Embryonic facial prominence (tissue), 1 donor: Measurements from ENCODE around the gene BICC1.
"Not testable (repeated sequence)": the region's sequence is repeated elsewhere in the genome, so short reads cannot be mapped to it uniquely, and the experiment has no call there.

Experiments used
- DNase-seq: peaks from one replicate; pipeline ENCODE4 v3.0.0-alpha.2; 2016; ENCODE audit errors: extremely low spot score

Gene BICC1

DNA sequence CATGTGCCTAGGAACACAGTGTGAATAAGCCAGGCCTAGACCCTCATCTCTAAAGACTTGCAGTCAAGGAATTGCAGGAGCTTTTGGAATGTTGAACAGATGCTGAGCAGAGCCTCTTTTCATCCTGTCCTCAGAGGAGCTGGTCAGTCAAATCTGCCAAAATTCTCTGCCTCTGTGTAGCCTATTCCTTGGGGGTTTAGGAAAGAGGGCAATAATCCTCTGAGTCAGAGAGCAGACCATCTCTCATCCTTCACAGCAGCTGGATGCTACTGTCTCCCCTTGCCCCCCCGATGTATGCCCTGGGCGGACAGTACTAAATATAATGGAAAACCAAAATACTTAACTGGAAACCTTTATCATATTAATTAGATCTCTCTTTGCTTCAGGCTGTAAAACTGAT lies 52.6 kb downstream of the BICC1 start:
- no peak for DNase-seq

DNA sequence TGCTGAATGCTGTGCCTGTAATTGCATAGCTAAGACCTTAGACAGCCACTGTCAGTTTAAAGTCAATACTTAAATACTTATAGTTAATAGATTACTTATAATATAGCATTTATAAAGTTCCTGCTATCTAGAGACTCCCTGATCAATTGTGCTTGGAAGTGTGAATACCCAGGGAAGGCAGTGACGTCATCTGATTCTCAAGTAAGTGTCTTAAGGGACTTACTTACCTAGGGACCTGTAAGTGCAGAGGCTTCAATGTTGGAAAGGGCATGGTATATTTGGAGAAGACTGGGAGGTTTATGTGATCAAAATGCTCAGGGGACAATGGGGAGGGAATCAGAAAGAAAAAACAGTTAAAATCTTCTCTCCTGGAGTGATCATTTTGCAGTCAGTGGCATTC lies 55.0 kb downstream of the BICC1 start:
- no peak for DNase-seq

DNA sequence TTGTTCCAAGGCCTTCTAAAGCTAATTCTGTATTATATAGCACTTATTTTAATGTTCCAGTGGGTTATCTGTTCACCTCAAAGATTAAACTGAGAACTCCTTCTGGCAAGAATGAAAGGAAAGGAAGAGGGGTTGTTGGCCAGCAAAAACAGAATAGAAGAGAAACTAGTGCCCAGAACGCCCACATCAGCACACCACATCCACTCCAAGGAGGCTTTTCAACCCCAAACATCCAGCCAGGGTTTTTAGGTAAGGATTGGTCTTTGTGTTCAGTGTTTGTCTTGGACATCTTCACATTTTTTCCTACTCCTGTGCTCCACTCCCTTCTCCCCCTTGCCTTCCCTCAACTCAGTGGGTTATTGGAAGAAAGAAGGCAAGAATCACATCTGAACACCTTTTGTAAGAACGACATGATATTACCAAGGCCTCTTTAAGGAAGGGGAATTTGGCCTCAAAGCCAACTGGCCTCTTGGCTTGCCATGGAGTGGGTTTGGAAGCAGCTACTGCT lies 55.8 kb downstream of the BICC1 start:
- no peak for DNase-seq

DNA sequence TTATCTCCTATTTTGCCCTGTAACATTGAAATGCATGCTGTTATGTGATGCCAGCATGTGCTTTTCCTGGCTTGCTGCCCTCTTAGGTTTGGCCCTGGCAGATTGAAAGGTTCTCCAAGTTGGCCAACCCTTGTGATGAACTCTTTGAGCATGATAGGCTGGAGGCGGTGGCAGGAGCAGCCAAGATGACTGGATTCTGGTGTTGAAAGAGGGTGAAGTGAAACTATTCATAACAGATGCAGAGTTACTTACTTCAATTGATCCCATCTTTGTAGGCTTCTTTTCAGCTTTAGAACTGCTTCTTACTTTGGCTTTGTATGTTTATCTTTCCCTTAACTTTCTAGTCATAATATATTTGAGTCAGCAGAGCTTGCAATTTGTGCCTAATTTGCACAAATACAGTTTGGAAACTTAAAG lies 57.6 kb downstream of the BICC1 start:
- no peak for DNase-seq

DNA sequence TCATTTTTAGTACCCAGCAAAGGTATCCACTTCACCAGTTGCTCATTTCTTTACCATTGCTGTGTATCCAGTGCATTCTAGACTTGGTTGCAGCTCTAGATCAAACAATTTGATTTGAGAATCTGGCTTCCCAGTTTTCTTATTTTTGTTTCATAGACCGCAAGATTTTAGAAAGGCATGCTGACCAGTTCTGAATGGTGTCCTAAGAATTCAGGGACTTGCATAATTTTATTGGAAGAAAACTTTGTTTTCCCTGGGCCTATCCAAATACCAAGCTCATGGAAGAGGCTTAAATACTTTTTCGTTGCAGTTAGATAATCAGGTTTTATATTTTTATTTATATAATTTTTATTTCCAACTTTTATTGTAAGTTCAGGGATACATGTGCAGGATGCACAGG lies 58.3 kb downstream of the BICC1 start:
- no peak for DNase-seq

DNA sequence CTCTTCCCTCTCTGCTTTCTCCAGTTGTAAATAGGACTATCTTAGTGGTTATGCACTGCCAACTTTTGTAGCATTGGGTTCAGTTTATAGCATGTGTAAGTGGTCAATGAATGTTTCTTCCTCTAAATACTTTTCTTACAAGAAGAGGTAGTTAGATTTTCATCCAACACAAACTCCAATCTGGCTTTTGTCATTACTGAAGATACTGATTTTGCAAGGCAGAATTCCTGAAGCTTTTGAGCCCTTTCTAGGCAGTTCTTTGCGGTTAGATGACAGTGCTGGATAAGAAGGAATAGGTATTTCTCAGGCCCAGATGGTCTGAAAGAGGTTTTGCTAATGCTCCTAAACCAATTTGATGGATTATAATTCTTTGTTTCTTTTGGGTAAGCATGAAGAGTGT lies 60.5 kb downstream of the BICC1 start:
- no peak for DNase-seq

DNA sequence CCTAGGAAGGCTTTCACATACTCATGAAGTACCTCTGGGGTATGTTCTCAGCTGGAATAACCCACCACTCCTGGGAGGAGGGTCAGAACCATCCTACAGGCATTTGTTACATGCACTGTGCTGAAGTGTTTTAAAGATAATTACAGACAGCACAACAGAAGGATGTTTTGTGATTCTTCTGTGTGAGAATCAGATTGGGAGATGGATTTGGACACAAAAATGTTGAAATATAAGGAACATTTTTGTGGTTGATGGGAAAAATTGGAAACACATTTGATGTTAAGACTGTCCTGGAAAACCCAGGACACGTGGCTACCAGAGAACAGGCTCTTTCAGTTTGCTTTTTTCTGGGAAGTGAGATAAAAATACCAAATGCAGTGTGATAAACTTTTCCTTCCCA lies 61.4 kb downstream of the BICC1 start:
- peak; percentile 27 for DNase-seq

DNA sequence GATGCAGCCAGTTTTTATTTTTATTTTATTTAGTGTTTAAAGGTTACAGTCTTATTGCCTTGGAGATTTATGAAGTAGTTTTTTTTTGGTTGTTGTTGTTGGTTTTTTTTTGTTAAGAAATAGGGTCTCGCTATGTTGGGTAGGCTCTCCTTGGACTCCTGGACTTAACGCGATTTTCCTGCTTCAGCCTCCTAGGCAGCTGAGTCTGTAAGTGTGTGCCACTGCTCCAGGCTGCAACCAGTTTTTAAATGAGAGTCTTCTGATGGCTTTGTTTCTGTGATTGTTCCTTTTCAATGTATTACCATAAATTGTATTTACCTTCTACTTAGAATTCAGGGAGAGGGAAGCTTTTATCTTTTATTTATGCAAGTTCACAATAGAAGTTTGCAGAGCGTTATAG lies 62.8 kb downstream of the BICC1 start:
- no peak for DNase-seq

DNA sequence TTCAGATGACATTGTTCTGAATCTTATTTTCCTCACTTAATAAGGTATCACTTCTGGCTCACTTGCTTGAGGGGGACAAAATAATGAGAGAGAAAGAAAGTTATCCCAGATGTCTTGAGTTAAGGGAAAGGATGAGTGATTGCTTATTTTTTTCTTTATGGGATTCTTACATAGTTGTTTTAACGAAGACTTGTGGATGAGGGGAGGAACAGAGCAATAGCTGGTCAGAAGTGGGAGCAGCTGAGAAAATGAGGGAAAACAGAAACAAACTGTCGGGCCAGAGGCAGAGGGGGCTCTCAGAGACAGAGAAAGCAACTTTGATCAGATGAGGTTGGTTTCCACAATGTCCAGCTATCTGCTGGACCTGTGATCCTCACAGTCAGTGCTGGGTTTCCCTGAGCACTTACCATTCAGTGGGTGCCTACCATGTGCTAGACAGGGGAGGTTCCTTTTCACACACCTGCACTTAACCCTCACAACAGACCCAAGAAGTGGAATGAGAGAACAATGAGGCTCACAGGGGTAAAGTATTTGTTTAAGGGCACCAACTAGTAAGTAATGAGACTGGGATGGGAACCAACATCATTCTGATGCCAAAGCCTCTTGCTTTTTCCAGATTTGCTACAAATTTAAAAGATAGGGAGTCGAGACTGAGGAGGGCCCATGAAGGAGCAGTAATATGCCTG lies 64.2 kb downstream of the BICC1 start:
- DNase-seq: no peak

DNA sequence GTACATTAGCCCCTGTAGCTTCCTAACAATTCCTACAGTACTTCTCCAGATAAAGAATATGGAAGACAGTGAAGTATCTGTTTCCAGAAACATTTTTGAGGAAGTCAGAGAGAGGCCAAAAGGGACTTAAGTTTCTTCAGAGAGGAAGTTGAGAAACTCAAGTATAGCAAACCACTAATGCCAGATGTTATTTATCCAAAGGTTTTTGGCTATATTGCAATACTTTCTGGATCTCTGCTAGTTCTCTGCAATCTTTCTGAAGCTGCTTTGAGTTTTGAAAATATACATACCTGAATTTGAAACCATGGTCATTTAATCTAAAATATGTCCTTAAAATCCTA lies 64.7 kb downstream of the BICC1 start:
- DNase-seq: peak; percentile 56

DNA sequence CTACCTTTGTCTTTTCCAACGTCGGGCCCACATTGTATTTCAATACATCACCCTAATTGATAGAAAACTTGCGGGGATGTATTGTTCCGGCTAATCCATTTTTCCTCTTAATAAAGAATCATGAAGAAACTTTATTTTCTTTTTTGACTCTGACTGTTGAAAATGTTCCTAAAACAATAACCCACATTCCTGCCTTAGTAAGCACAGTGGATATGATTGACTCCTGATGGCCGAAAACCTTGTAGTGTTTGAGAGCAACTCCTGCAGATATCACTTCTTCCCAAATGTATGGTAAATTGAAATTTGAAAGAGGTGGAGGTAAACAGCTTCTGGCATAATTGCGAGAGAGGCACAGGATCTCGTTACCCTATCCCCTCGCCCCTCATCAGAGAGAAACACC lies 65.7 kb downstream of the BICC1 start:
- no peak for DNase-seq

DNA sequence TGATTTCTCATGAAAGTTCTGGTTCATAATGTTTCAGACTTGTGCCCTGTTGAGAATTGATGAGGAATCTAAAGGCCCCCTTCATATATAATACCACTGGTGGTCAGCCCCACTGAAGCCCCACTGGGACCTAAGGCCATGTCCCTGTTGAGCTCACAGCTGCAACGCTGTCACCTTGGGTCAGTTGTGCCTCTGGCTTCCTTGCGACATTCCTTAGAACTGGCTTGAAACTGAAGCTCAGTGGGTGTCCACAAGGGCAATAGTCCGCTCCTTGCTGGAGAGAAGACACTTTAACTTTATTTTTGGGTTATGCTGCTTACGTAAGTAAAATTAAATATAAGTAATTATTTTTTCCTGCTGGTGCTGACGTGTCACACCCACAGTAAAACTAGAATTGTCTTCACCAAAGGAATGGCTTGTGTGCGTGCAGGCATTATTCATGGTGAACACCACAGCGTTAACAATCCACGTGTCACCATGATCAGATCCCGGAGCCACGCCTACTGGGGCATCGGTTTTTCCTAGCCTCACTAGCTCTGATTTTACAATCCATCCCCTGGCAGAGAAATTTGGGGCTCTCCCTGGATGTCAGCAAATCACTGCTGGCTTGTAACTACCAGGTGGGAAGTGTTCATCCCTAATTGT lies 66.5 kb downstream of the BICC1 start:
- no peak for DNase-seq

DNA sequence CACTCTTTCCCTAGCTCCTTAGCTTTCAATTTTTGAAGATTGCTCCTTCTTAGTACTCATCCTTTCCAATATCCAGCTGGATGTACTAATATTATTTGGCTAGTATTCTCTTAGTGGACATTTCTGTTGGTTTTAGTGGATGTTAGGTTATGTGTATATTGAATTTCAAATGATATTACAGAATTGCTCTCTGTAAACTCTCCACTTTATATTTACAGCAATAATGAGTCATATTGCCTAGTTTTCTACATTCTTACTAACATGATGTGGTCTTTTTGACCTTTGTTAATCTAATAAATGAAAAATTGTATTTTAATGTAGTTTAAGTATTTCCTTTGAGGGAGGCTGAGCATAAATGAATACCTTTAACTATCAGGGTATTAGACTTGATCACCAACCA lies 69.4 kb downstream of the BICC1 start:
- no peak for DNase-seq

DNA sequence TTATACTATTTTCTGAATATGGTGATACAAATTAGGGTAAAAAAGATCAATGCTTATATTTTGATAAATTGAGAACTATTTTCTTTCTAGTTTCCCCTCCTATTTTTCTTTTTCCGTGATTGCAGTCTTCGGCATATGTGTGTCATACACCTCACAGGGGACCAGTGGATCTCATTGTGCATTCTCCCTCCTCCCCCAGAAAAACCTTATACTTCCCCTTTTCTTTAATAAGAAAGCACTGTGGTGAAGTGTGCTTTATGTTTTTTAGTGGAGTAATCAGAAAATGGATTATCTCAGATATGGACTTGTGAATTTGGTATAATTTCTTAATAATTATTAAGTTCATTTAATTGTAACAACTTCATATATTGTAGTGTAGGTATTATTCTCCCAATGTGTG lies 72.8 kb downstream of the BICC1 start:
- DNase-seq: no peak

DNA sequence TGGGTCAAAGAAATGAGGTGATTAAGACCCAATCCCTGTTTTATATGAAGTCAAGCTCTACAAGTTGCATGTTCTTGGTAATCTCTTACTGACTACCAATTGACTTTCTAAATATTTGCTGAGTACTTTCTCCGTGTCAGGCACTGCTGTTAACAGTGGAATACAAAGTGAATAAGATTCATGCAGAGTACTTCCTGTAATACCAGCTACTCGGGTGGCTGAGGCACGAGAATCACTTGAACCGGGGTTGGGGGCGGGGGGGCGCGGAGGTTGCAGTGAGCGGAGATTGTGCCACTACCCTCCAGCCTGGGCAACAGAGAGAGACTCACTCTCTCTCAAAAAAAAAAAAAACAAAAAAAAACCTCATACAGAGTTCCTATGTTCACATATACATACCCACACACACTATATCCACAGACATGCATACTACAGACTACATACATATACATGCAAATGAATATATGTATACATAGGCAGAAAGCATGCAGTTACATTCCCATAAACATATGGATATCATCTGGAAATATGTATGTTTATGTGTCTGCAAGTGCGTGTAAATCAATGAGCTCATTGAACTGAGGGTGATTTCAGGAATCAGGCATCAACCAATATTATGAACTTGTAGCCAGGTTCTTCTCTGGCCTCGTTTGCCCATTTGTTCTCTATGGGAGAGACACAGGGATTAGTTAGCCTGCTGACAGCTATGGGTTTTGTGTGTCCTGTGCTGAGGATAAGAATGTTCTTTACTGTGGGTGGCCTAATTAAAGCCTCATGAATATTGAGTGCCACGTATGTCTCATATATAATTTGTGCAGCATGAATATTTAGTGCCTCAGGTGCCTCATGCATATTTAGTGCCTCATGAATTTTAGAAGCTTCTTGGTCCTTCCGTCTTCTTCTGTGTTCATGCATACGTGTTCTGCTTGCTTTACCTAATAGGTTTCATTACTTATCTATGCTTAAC lies 73.9 kb downstream of the BICC1 start:
- no peak for DNase-seq

DNA sequence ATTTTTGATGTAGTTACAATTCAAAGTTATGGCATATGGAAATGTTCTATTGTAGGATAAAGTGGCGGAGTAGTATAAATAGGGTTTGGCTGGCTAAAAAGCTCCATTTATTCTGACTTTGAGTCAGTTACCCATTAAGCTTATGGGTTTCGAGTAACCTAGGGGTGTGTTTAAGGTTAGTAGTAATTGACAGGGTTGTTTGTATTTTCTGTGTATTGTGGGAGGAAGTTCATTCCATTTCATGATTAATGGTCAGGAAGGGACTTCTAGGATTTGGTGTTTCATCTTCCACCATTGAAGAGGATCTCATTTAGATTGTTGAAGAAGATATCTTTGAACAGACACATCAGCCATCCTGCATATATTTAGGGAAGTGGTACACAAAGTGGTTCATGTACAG lies 75.0 kb downstream of the BICC1 start:
- no peak for DNase-seq

DNA sequence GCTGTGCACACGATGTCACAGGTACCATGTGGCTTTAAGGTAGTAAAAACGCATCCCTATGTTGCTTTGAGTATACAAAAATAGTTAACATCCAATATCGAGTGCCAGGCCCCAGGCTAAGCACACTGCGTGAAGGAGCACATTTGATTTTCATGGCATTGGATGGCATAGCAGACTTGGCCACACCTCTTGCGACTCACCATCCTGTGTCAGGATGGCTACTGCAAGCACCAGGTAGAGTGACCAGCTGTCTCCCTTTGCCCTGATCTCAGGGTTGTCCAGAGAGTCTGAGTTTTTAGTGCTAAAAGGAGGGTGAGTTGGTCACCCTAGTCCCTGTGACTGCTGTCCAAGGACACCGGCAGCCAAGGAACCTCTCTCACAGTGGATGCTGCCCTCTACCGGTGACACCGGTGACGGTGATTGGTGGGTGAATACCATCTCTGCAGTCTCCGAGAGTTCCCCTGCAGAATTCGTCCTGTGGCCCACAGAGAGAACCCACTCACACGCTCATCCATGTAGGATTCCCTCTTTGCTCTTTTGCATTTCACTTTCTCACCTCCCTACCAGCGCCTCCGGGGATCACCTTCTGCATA lies 76.1 kb downstream of the BICC1 start:
- no peak for DNase-seq

DNA sequence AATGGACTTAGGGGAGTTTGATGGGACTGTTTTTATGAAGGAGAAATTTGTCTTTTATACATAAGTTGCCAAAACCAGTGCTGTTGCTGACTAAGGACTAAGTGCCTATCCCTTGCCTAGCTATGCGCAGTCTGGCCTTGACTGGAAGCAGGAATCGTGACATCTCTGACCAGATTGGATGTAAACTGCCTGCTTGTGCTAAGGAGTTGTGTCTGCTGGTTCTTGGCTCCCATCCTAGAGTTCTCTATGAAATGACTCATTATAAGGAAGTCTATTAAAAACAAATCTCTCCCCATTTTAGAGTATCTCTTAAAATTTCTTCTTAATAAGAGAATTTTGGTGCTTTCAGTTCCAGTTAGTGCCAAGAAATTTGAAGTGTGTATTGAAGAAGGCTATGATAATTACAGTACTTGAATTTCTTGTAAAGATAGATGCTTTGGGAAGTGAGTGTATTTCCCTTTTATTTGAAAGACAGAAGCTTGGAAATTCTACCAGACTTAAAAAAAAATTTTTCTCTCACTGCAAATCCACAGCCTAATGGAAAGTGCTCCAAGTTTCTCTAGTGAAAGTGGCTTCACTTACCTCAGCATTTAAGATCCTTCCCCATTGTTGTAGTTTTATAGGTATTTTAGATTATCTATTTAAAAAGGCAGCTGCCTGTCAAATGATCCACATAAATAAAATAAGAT lies 77.6 kb downstream of the BICC1 start:
- DNase-seq: no peak

DNA sequence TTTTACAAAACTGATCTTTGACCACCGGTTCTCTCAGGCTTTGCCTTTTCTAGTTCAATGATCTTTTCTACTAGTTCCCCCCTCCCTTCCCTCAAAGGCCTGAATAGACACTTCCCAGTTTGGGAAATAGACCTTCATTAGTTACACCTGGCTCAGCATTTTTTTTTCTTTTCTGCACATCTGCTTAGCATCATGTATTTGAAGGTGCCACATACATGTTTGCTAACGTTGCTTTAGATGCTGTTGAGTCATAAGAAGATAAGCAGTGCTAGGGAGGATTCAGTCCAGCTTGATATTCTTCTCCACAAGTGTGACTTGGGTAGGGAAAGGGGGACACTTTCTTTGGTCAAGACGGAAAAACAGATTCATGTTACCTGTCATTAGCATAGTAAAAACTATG lies 78.3 kb downstream of the BICC1 start:
- no peak for DNase-seq

DNA sequence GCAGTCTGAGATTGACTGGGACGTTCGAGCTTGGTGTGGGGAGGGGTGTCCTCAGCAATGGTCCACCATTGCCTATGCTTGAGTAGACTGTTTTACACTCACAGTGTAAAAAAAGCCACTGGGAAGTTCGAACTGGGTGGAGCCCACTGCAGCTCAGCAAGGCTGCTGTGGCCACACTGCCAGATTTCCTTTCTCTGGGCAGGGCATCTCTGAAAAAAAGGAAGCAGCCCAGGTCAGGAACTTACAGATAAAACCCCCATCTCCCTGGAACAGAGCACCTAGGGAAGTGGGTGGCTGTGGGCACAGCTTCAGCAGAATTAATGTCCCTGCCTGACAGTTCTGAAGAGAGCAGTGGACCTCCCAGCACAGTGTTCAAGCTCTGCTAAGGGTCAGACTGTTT lies 80.3 kb downstream of the BICC1 start:
- no peak for DNase-seq

DNA sequence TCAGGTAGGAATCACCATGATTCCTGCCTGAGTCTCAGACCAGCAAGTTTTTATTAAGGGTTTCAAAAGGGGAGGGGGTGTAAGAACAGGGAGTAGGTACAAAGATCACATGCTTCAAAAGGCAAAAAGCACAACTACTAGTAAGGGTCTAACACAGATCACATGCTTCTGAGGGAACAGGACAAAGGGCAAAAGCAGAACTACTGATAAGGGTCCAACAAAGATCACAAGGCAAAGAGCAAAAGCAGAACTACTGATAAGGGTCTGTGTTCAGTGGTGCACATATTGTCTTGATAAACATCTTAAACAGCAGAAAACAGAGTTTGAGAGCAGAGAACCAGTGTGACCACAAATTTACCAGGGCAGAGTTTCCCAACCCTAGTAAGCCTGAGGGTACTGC lies 84.5 kb downstream of the BICC1 start:
- DNase-seq: not testable (repeated sequence)
